Measurements from ENCODE around the gene NAXD.

NAXD gene

GRCh38 chr13:110610955-110611595 is 4.3 kb upstream of the NAXD start:
- Mint-ChIP-seq H3K27ac (peak overlapping the region; percentile 17), H3K4me3 (peak overlapping the region; percentile 52), H3K27me3 (ENCODE audit: low read depth) (peaks cover 3% of the 10 kb centered on the region), H3K36me3 (ENCODE audit: low read depth) (peaks cover 3% of the 10 kb centered on the region), H3K4me1 (ENCODE audit: low read depth) (peaks cover 5% of the 10 kb centered on the region), H3K9me3 (peaks cover 3% of the 10 kb centered on the region)
- no peak for DNase-seq (ENCODE audit: low spot score)

DNA sequence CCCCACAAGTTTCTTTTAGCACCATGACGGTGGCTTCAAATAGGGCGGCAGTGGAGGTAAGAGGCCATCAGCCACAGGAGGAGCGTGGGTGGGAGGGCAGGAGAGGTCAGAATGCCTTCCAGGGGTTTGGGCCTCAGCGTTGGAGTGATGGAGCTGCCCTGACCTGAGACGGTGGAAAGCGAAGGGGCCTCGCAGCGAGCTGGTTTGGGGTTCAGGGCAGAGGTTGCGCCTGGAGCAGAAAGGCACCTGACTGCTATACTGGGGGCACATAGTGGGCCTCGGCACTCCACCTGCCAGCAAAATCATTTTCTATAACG is 382 bp upstream of the NAXD start:
- Mint-ChIP-seq H3K9me3 (peaks cover 3% of the 10 kb centered on the region), H3K4me1 (ENCODE audit: low read depth) (peaks cover 23% of the 10 kb centered on the region), H3K27ac (peak overlapping the region; percentile 95), H3K36me3 (ENCODE audit: low read depth) (peaks cover 9% of the 10 kb centered on the region), H3K27me3 (ENCODE audit: low read depth) (peaks cover 3% of the 10 kb centered on the region), H3K4me3 (peak overlapping the region; percentile 96)
- no peak for DNase-seq (ENCODE audit: low spot score)

- H3K27ac Mint-ChIP-seq = peak overlapping the region; percentile 87
- H3K27me3 Mint-ChIP-seq (ENCODE audit: low read depth) = peaks cover 2% of the 10 kb centered on the region
- H3K4me3 Mint-ChIP-seq = peak overlapping the region; percentile 96
- H3K9me3 Mint-ChIP-seq = peaks cover 3% of the 10 kb centered on the region
- H3K36me3 Mint-ChIP-seq (ENCODE audit: low read depth) = peaks cover 9% of the 10 kb centered on the region
- peaks cover 23% of the 10 kb centered on the region for H3K4me1 Mint-ChIP-seq (ENCODE audit: low read depth)
- peak; percentile 55 for DNase-seq (ENCODE audit: low spot score)
Measured at GRCh38 chr13:110616103-110617101, 1.1 kb downstream of the NAXD start.

- no peak for DNase-seq (ENCODE audit: low spot score)
- Mint-ChIP-seq H3K9me3 (peaks cover 3% of the 10 kb centered on the region), H3K36me3 (ENCODE audit: low read depth) (peaks cover 9% of the 10 kb centered on the region), H3K27ac (no peak overlapping the region), H3K27me3 (ENCODE audit: low read depth) (no peaks in the 10 kb centered on the region), H3K4me1 (ENCODE audit: low read depth) (peaks cover 21% of the 10 kb centered on the region), H3K4me3 (peak overlapping the region; percentile 96)
Measured at GRCh38 chr13:110617321-110618072, 2.2 kb downstream of the NAXD start.

DNA sequence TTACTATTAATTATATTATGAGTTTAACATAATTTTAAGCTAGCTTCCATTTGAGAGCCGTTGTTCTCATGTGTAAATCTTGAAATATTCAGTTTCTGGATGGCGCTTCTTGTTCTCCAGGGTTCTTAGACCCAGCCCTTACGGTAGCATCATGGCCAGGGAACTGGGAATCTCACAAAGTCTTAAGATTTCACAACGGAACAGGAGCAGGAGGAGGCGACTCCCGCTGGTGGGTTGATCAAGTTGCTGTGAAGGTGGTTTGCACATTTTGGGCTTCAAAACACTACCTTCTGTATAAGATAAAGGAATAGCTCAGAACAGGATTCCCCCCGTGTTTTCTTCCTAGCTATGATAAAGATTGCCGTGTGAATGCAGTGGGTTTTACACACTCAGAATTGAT is 2.8 kb downstream of the NAXD start:
- Mint-ChIP-seq H3K27ac (no peak overlapping the region), H3K4me3 (no peak overlapping the region), H3K36me3 (ENCODE audit: low read depth) (peaks cover 9% of the 10 kb centered on the region), H3K27me3 (ENCODE audit: low read depth) (no peaks in the 10 kb centered on the region), H3K4me1 (ENCODE audit: low read depth) (peaks cover 21% of the 10 kb centered on the region), H3K9me3 (peaks cover 3% of the 10 kb centered on the region)
- DNase-seq (ENCODE audit: low spot score) = no peak

- DNase-seq (ENCODE audit: low spot score) = no peak
- Mint-ChIP-seq H3K4me1 (ENCODE audit: low read depth) (peaks cover 21% of the 10 kb centered on the region), H3K27ac (no peak overlapping the region), H3K9me3 (no peaks in the 10 kb centered on the region), H3K27me3 (ENCODE audit: low read depth) (no peaks in the 10 kb centered on the region), H3K36me3 (ENCODE audit: low read depth) (peaks cover 9% of the 10 kb centered on the region), H3K4me3 (no peak overlapping the region)
Measured at GRCh38 chr13:110618780-110619179, 3.4 kb downstream of the NAXD start.

- Mint-ChIP-seq H3K36me3 (ENCODE audit: low read depth) (peaks cover 6% of the 10 kb centered on the region), H3K4me3 (no peak overlapping the region), H3K4me1 (ENCODE audit: low read depth) (peaks cover 20% of the 10 kb centered on the region), H3K27me3 (ENCODE audit: low read depth) (no peaks in the 10 kb centered on the region), H3K9me3 (no peaks in the 10 kb centered on the region), H3K27ac (no peak overlapping the region)
- no peak for DNase-seq (ENCODE audit: low spot score)
Measured at GRCh38 chr13:110620596-110620995, 5.3 kb downstream of the NAXD start.

DNA sequence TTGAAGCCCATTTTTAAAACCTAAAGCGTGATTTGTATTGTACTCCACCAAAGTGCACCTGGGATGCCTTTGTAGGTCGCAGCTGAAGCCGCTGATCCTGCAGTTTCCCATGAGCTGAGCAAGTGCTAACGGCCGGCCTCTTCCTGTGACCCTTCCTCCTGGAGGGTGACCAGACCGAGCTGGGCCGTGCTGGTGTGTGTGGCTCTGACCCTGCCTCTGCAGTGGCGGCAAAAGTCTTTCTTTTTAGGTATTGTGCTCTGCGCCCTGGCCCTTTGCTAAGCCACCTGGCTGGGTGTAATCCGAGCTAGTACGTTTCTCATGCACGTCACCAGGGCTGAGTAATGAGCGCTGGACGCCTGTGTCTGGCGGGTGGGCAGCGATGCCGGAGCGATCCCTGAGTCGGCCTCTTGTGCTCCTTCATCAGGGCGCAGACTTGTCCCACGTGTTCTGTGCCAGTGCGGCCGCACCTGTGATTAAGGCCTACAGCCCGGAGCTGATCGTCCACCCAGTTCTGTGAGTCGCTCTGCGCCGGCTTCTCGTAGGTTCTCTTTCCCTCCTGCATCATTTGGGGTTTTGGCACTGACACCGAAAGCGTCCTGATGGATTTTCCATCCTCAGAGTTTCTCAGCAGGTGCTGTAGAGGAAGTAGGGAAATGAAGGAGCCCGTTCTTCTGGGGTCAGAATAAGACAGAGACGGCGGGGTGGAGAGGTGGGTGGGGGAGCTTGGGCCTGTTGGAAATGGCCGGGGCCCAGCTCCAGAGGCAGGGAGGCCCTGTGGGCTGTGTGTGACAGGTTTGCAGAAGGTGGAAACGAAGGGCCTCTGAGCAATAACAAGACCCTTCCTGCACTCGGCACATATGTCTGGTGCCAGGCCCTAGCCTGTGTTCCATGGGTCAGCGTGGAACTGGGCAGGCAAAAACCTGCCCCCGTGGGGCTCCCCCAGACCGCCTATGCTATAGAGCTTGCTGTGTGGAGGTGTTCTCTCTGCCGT is 9.7 kb downstream of the NAXD start:
- Mint-ChIP-seq H3K27me3 (ENCODE audit: low read depth) (no peaks in the 10 kb centered on the region), H3K4me1 (ENCODE audit: low read depth) (peaks cover 15% of the 10 kb centered on the region), H3K36me3 (ENCODE audit: low read depth) (peaks cover 13% of the 10 kb centered on the region), H3K9me3 (no peaks in the 10 kb centered on the region), H3K4me3 (no peak overlapping the region), H3K27ac (no peak overlapping the region)
- DNase-seq (ENCODE audit: low spot score) = no peak

- Mint-ChIP-seq H3K4me3 (no peak overlapping the region), H3K27me3 (ENCODE audit: low read depth) (no peaks in the 10 kb centered on the region), H3K36me3 (ENCODE audit: low read depth) (peaks cover 13% of the 10 kb centered on the region), H3K4me1 (ENCODE audit: low read depth) (peaks cover 16% of the 10 kb centered on the region), H3K9me3 (no peaks in the 10 kb centered on the region), H3K27ac (peak overlapping the region; percentile 28)
- DNase-seq (ENCODE audit: low spot score) = no peak
Measured at GRCh38 chr13:110625771-110626321, 10.5 kb downstream of the NAXD start.

GRCh38 chr13:110626521-110626920 is 11.2 kb downstream of the NAXD start:
- no peak overlapping the region for H3K4me3 Mint-ChIP-seq
- peak overlapping the region; percentile 28 for H3K27ac Mint-ChIP-seq
- peaks cover 16% of the 10 kb centered on the region for H3K4me1 Mint-ChIP-seq (ENCODE audit: low read depth)
- H3K36me3 Mint-ChIP-seq (ENCODE audit: low read depth) = peaks cover 13% of the 10 kb centered on the region
- DNase-seq (ENCODE audit: low spot score) = no peak
- H3K27me3 Mint-ChIP-seq (ENCODE audit: low read depth) = no peaks in the 10 kb centered on the region
- no peaks in the 10 kb centered on the region for H3K9me3 Mint-ChIP-seq

DNA sequence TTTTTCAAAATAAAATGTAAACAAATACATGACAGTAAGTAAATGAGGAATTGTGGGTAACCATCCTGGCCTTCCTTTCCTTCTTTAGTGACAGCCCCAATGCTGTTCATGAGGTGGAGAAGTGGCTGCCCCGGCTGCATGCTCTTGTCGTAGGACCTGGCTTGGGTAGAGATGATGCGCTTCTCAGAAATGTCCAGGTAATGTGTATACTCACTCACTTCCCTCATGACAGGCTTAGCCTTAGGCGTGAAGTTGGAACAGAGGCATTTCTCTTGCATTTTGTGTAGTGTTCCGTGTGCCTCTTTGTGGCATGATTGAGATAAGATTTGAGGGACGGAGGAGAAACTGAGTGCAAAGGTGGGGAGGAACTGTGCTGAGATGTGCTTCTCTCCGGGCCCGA is 12.0 kb downstream of the NAXD start:
- H3K4me1 Mint-ChIP-seq (ENCODE audit: low read depth) = peaks cover 16% of the 10 kb centered on the region
- H3K9me3 Mint-ChIP-seq = no peaks in the 10 kb centered on the region
- H3K4me3 Mint-ChIP-seq = no peak overlapping the region
- H3K36me3 Mint-ChIP-seq (ENCODE audit: low read depth) = peaks cover 18% of the 10 kb centered on the region
- H3K27me3 Mint-ChIP-seq (ENCODE audit: low read depth) = no peaks in the 10 kb centered on the region
- no peak overlapping the region for H3K27ac Mint-ChIP-seq
- DNase-seq (ENCODE audit: low spot score) = no peak

DNA sequence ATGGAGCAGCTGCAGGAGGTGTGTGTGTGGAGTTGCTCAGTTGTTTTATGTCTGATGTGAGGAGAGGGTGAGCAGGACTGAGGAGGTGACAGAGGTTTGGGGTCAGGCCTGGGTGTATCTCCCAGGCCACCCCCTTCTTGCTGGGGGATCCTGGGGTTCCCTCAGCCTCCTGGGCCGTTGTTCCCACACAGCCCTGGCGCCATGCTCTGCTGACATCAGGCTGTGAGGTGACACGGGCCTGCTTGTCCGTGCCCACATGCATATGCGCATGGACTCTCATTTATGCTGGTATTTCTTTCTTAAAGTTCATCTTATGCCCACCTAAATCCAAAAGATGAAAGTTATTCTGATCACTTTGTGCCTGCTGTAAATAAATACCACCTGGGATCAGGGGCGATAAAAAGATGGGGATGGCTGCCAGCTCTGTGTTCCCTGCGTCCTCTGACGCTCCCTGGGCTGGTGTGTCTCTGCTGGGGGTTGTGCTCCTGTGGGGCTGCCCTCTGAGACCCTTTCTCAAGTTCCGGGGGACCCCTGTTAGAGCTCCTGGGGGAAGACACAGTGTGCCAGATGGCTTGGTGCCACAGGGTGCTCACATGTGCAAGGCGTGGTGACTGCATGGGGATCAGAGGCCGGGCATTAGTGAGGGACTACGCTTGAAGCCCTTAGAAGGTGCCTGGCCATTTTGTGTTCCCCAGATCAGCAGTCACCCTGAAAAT is 12.6 kb downstream of the NAXD start:
- Mint-ChIP-seq H3K4me1 (ENCODE audit: low read depth) (peaks cover 16% of the 10 kb centered on the region), H3K36me3 (ENCODE audit: low read depth) (peaks cover 20% of the 10 kb centered on the region), H3K4me3 (no peak overlapping the region), H3K27me3 (ENCODE audit: low read depth) (no peaks in the 10 kb centered on the region), H3K27ac (no peak overlapping the region), H3K9me3 (no peaks in the 10 kb centered on the region)
- DNase-seq (ENCODE audit: low spot score) = no peak
